ENCODE measurements around the gene TERB2.
"Not testable (repeated sequence)": the region's sequence is repeated elsewhere in the genome, so short reads cannot be mapped to it uniquely, and the experiment has no call there.

DNA sequence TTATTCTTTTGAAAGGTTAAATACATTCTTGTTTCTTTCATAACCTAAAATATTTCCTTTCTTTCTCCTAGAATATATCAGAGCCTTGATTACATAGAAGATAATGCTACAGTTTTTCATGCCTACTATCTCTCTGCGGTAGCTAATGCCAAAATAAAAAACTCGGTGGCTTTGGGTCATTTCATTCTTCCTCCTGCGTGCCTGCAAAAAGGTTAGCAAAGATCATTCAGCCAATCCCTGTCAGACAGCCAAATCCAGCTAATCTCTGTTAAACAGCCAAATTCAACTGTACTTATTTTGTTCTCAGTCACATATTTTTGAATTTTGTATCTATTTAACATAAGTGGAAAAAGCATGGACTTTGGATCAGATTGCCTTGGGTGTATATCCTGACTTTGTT lies 1.8 kb downstream of the TERB2 start:
- TF ChIP-seq, protein P1, sequence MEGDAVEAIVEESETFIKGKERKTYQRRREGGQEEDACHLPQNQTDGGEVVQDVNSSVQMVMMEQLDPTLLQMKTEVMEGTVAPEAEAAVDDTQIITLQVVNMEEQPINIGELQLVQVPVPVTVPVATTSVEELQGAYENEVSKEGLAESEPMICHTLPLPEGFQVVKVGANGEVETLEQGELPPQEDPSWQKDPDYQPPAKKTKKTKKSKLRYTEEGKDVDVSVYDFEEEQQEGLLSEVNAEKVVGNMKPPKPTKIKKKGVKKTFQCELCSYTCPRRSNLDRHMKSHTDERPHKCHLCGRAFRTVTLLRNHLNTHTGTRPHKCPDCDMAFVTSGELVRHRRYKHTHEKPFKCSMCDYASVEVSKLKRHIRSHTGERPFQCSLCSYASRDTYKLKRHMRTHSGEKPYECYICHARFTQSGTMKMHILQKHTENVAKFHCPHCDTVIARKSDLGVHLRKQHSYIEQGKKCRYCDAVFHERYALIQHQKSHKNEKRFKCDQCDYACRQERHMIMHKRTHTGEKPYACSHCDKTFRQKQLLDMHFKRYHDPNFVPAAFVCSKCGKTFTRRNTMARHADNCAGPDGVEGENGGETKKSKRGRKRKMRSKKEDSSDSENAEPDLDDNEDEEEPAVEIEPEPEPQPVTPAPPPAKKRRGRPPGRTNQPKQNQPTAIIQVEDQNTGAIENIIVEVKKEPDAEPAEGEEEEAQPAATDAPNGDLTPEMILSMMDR (IDR thresholded peaks at IDR 0.05): not testable (repeated sequence)
- TF ChIP-seq EP300, POLR2A (IDR thresholded peaks at IDR 0.05): not testable (repeated sequence)

Data from tibial nerve (tissue), 4 donors.